Right lobe of liver (tissue), 4 donors: ENCODE data around the gene LLGL1.

Experiments
- POLR2A ChIP-seq: fragments of 450-650 bp; IDR thresholded peaks from one replicate; pipeline ENCODE4 v1.6.1; 2017; ENCODE audit warnings: antibody characterized with exemption, mild to moderate bottlenecking
- TF ChIP-seq, protein P1 (sequence below), 4 donors: fragments of 200-600 bp in 3 of 4; fragments of 450-650 bp in 1 of 4; IDR thresholded peaks; one replicate each; pipeline versions ENCODE4 v1.5.1 to v1.8.0; 2016 to 2022; ENCODE audit warnings: antibody characterized with exemption in 4 of 4, mild to moderate bottlenecking in 2 of 4
- donor health status: DM: no; HTN: no; CAD: no.
- donor health status: DM: no; HTN: no; CAD: no.
- donor health status: DM: no; HTN: yes; CAD: no.

DNA sequence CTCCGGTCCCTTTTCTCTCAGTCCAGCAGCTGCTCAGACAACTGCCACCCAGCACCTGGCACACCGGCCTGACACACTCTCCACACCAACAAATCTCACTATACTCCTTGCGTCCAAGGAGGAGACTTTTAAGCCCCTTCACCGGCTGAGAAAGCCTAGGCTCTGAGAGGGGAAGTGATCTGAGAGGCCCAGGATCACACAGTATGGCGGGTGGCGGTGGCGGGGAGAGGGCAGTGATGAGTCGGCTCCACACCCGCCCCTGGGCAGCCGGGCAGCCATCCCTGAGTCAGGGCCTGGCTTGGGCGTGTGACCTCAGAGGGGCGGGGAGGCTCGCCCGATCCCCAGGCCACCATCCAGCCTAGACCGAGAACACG, 32.5 kb downstream of the LLGL1 start:
- TF ChIP-seq, protein P1, sequence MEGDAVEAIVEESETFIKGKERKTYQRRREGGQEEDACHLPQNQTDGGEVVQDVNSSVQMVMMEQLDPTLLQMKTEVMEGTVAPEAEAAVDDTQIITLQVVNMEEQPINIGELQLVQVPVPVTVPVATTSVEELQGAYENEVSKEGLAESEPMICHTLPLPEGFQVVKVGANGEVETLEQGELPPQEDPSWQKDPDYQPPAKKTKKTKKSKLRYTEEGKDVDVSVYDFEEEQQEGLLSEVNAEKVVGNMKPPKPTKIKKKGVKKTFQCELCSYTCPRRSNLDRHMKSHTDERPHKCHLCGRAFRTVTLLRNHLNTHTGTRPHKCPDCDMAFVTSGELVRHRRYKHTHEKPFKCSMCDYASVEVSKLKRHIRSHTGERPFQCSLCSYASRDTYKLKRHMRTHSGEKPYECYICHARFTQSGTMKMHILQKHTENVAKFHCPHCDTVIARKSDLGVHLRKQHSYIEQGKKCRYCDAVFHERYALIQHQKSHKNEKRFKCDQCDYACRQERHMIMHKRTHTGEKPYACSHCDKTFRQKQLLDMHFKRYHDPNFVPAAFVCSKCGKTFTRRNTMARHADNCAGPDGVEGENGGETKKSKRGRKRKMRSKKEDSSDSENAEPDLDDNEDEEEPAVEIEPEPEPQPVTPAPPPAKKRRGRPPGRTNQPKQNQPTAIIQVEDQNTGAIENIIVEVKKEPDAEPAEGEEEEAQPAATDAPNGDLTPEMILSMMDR (IDR thresholded peaks at IDR 0.05): no peak
- no peak for TF ChIP-seq POLR2A
